Myocyte (in vitro differentiated cells): ENCODE results near the gene SDK1. TPM values are rescaled to one million over a fixed set of nuclear protein-coding genes. Genes with fewer than 3 reads are reported as not detected.
"Not testable (repeated sequence)": the region's sequence is repeated elsewhere in the genome, so short reads cannot be mapped to it uniquely, and the experiment has no call there.

Experiments
- DNase-seq: peaks from one replicate; pipeline ENCODE4 v3.0.0-alpha.2; 2012; ENCODE audit warnings: low read depth
- total RNA-seq: library from RNA; depleted of rRNA; stranded (reverse); fragments of >200 nt; gene quantifications from 2 replicates; pipeline ENCODE4 v1.2.3, GENCODE V29; 2014

The SDK1 gene
- total RNA-seq, 1 donor from 2014 or later: 2.8 TPM

DNA sequence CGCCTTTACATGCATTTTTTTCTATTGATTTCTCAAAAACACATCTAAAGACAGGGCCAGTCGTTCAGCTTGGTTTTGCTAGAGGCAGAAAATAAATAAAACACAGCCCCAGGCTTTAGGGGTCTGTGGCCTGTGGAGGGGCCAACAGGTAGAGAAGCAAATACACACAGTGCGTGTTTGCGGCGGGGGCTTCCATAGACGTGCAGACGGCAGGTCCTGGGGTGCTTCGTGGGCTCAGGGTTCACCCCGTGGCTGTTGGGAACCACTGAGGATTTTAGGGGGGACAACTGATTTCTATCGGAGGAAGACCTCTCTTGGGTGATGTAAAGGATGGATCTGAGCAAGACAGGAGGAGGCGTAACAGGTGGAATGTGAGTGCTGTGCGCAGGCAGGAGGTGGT, 935.3 kb downstream of the SDK1 start:
- no peak for DNase-seq

DNA sequence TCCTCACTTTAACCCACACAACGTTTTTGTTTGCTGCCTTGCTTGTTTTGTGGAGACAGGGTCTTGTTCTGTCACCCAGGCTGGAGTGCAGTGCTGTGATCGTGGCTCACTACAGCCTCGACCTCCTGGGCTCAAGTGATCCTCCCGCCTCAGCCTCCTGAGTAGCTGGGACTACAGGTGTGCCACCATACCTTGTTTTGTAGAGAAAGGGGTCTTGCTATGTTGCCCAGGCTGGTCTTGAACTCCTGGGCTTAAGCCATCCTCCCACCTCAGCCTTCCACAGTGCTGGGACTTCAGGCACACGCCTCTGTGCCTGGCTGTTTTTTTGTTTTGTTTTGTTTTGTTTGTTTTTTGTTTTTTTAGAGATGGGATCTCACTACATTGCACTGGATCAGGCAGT, 935.8 kb downstream of the SDK1 start:
- not testable (repeated sequence) for DNase-seq

DNA sequence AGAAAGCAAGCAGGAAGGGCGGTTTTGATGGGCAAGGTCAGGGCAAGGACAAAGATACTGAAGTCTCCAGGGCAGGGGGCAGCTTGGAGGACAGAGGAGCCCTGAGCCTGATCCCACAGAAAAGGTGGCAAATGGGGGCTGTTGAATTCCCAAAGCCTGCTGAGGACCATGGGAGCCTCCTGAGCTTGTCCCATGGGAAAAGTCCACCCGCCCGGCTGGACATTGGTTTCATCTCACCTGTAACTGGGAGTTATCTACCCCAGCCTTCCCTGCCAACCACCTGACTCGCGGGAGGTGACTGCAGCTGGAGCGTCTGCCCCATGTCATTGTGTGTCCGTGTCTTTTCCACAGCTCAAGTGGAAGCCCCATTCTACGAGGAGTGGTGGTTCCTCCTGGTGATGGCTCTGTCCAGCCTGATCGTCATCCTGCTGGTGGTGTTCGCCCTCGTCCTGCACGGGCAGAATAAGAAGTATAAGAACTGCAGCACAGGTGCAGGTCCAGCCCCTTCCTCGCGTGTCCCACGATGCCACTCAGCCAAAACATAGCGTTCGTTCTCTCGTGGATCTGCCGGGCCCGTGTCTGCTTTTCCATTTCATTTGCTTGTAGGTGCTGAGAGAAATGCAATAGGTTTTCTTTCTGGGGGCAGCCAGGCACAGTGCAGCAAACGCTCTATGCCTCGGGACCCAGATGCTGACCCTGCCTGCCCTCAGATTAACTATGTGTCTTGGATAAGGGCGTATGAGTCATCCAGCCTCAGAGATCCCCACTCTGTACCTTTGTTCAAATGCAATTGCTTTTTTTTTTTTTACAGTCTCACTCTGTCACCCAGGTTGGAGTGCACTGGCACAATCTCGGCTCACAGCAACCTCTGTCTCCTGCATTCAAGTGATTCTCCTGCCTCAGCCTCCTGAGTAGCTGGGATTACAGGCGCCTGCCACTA, 936.5 kb downstream of the SDK1 start:
- no peak for DNase-seq

DNA sequence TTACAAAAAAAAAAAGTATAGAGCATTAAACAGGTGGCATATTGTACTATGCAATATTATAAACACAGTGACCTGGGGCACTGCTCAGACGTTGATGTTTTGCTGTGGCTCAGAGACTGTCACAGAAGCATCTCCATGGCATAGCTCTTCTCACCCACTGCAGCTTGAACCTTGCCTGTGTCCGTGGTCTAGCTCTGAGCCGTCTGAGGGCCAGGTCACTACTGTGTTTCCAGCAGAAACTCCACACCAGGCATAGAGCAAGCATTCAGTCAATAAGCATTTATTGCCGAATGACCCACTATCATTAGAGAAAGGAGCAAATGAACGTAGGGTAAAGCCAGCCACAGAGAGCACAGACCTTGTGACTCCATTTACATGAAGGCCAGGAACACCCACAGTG, 937.8 kb downstream of the SDK1 start:
- no peak for DNase-seq

DNA sequence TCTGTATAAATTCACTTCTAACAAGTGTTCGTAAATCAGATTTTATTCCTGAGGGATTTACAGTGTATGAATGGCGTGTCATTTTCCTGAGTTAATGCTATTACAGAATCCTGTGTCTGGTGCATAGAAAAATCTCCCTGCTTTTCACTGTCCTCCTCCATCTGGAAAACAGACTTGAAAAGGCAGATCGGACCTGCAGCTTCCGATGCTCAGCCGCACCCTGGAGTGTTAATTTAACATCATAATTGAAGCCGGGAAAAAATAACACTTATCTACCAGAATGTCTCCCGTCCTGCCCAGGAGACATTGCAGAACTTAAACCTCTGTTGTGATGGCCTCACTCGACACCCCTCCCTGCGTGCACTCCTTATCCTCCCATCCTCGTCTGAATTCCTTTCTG, 939.0 kb downstream of the SDK1 start:
- no peak for DNase-seq

DNA sequence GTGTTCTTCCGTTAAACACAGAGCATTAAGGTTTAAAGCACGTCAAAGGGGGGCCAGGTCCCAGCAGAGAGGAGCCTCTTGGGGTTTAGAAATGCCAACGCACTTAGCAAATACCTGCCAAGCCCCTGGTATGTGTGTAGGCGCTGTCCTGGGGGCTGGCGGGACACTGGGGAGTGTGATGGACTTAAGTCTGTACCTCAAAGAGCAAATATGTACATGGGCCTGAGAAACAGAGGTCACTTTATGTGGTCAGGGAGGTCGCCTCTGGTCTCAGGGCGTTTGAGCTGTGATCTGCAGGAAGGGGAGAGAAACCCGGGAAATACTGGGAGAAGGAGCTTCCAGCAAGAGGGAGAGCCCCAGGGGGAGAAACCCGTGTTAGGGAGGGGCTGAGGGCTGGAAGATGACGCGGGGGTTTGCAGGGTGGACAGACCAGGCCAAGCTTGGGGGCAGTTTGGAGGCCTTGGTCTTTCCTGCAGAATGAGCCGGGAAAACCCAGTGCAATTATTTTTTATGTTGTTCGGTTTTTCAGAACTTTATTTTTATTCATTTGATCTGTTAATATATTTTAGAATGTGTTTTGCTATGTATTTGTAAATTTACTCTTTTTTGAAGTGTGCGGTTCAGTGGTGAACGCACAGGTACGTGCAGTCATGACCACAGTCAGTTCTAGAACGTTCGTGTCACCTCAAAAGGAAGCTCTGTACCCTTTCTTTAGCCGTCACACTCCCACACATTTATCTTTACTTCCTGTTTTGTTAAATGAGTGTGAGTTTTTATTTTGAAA, 939.7 kb downstream of the SDK1 start:
- DNase-seq: no peak

DNA sequence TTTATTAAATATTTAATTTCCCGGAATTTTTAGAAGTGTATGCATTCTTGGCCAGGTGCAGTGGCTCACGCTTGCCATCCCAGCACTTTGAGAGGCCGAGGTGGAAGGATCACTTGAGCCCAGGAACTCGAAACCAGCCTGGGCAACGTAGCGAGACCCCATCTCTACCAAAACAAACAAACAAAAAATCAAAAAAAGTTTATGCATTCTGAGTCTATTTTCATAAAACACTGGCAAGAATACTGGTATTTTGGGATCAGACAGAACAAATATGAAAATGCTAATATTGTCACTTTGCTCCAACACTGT, 940.2 kb downstream of the SDK1 start:
- no peak for DNase-seq

DNA sequence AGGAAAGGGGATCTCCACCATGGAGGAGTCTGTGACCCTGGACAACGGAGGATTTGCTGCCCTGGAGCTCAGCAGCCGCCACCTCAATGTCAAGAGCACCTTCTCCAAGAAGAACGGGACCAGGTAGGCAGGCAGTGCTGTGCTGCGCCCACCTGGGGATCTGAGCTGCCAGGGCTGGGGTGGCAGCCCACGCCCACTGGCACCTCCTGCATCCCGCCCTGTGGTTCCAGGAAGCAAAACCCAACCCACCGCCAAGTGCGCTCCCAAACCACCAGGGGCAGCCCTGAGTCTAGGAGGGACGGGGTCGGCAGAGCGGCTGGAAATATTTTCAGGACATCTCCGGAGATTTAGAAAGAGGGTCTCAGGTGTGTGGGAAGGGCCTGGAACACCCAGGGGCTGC, 940.7 kb downstream of the SDK1 start:
- DNase-seq: no peak

DNA sequence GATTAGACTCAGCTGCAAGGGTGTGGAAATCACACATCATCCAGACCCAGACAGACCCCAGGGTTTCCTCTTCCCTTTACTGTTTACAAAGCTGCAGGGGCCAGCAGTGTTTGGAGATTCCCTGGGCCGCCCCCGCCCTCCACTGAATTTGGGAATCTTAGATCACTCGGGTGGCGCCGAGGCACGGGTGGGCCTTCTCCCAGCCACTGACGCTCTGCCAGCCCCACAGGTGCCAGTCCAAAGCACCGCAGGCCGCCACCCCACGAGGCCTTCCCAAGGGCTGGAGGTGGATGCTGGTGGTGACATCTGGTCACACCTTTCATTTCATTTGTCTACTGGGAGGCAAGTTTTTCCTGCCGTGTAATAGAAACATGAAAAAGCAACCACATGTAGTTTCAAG, 941.7 kb downstream of the SDK1 start:
- DNase-seq: no peak

DNA sequence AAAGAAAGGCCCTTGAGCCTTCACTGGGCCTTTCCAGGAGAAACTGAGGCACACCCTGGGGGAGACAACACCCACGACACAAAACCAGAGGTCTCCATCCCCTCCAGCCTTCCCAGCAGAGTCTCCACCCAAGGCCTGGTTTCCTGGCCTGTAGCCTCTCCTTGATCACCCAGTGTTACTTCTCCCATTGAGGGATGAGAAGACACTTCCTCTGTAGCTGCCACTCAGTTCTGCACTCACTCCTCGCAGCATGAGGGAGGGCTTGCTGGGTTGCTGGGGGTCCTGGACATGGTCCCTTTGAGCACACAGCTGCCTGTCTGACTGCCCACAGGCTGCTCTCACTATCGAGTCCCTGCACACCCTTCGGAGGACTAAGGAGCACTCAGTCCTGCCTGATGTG, 943.0 kb downstream of the SDK1 start:
- DNase-seq: no peak

DNA sequence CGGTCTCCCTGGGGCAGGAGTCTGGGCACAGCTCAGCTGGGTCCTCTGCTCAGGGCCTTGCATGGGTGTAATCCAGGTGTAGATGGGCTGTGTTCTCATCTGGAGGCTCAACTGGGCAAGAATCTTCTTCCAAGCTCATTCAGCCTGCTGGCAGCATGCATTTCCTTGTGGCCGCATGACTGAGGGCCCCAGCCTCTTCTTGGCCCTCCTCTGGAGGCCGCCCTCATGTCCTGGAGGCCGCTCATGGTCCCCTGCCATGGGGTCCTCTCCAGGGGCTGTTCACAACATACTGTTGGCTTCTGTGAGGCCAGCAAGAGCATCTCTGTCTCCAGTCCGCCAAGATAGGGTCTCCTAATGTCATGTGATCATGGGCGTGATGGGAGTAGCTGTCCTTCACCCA, 943.6 kb downstream of the SDK1 start:
- DNase-seq: no peak

DNA sequence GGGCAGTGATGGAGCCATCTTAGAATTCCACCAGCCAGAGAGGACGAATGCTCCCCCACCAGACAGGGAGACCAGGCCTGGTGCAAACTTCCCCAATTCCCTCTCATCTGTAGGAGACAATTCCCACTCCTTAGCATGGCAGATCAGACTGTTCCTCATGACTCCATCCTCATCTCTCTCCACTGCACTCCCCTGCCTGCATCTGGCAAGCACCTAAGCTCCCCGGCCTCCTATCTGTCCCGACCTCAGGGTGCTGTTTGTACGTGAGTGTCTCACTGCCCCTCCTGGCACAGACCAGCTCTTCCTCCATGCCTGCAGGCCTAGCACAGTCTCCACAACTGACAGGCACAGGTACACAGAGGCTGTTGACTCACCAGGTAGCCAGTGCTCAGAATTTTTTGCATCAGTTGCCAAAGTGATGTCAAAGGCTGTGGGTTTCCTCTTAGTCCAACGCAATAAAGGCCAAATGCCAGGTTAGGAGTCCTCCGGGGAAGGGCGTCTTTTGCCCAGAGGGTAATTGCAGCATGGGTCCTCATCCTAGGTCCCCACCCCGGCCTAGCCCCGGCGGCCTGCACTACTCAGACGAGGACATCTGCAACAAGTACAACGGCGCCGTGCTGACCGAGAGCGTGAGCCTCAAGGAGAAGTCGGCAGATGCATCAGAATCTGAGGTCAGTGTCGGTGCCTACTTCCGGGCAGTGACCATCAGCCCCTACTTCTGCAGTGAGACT, 944.2 kb downstream of the SDK1 start:
- DNase-seq: no peak

DNA sequence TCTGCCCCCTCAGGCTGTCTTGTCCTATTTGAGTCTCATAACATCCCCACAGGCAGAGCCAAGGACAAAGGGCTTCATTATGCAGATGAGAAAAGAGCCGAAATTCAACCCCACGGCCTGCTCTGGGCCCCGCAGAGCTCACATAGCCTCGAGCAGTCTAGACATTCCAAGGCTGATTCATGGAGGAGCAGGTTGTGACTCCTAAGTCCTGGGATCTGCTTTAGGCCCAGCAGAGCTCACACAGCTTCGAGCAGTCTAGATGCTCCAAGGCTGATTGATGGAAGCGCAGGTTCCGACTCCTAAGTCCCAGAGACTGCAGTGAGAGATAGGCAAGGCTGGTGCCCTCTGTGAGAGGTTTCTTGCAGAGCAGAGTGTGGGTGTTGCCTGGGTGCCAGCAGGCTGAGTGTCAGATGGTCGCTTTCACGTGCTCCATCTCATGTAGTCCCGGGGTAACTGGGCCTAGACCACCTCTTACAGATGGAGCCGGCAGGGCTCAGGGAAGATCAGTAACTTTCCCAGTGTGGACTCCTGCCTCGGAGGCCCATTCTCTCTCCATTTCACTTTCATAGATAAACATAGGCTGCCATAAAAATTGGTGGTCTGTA, 944.9 kb downstream of the SDK1 start:
- DNase-seq: no peak

DNA sequence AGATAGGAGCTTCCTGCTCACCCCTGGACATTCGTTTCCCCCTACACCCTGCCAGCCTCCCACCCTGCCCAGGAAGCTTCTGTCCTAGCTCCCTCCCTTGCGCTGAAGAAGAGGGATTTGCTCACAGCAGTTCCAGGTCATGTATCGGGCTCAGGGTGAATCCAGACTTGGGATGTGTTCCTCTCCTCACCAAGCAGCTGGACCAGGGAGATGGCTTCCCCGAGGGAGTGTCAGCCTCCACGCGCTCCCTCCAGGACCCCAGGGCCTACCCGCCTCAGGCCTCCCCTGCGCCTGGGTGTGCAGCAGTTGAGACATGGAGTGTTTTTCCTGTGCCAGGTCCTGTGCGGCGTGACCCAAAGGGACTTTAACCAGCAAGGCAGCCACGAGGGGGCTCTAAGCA, 945.5 kb downstream of the SDK1 start:
- DNase-seq: no peak

DNA sequence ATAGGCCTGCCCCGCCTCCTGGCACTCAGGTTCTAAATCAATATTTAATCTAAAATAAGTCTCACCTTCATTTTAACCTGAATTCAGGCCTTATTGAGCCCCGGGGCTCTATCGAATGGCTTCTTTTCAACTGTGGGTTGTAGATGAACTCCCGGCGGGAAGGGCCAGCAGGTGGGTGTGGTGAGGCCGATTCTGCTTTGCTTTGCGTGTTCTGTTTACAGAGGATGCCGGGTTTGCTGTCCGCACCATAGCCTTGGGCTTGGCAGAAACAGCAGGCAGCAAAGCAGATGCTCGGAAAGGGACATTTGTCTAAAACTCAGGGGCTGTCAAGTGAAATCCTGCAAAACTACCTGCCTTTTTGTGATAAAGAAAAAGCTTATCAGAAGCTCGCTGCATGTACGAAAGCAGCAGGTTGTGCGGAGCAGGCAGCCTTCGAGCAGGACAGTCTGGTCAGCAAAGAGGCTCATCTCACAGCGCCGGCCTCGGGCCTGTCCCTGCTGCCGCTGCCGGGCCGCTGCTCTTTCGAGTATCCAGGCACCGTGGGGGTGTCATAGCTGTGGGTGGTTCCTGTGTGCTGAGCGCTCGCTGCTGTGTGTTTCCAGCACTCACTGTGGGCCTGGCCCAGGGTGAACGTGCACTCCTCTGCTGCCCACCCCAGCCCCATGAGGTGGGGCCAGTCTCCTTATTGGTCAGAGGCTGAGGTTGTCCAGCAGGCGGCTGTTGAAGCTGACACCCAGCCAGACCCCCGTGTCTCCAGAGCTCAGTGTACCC, 946.2 kb downstream of the SDK1 start:
- DNase-seq: no peak

DNA sequence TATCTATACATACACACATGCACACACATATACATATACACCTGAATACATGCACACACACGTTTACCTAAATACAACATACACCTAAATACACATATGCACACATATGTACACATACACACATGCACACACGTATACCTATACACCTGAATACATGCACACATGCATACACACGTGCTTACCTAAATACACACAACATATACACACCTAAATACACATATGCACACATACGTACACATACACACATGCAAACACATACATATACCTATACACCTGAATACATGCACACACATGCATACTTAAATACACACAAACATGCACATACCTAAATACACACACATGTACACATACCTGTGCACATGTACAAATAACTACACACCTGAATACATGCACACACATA, 947.2 kb downstream of the SDK1 start:
- no peak for DNase-seq

DNA sequence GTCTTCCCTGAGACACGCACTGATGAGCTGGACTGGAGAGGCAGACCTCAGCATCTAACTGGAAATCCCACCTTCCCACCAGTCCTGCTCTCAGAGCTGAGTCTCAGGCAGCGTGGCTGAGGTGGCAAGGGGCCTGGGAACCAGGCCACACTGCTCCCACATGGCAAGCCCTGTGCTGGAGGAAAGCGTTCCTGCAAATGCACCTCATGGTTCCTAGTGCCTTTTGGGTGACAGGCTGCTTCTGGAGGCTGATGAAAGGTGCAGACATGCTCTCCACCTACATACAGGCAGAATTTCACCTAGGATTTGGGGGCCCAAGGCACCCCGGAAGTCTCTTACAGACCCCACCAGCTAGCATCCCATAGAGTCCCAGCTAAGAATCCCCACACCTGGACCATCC, 948.2 kb downstream of the SDK1 start:
- DNase-seq: no peak

DNA sequence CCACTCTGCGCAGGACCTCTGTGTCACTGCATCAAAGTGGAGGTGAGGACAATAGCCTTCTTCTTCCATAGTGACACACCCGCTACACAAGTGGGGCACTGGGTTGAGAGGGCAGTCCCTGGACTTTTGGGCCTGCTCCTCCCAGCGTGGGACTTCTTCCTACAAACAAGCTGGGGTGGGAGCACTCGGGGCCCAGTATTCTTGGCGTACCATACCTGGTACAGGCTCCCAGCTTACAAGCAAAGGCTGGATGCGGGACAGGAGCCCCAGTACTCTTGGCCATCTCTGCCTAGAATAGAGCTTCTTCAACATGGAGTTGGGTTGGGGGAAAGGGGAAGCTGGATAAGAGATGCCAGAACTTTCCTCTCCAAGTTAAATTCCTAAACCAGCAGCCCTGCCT, 954.3 kb downstream of the SDK1 start:
- DNase-seq: no peak

DNA sequence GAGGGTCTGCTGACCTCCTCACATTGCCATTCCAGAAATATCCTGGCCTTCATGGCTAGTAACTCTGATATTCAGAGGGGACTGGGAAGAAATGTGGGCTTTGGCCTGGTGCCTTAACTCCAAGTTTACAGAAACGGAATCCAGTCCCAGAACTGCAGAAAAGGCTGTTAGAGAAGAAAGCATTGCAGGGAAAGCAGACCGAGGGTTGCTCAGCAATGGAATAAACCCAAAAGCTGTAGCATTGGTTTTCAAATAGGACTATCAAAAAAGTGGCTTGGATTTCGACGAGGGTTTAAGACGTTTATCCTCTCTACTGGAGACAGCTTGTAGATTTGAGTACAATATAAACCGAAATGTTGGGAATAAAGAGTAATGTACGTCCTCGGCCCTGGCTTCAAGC, 955.2 kb downstream of the SDK1 start:
- DNase-seq: no peak

DNA sequence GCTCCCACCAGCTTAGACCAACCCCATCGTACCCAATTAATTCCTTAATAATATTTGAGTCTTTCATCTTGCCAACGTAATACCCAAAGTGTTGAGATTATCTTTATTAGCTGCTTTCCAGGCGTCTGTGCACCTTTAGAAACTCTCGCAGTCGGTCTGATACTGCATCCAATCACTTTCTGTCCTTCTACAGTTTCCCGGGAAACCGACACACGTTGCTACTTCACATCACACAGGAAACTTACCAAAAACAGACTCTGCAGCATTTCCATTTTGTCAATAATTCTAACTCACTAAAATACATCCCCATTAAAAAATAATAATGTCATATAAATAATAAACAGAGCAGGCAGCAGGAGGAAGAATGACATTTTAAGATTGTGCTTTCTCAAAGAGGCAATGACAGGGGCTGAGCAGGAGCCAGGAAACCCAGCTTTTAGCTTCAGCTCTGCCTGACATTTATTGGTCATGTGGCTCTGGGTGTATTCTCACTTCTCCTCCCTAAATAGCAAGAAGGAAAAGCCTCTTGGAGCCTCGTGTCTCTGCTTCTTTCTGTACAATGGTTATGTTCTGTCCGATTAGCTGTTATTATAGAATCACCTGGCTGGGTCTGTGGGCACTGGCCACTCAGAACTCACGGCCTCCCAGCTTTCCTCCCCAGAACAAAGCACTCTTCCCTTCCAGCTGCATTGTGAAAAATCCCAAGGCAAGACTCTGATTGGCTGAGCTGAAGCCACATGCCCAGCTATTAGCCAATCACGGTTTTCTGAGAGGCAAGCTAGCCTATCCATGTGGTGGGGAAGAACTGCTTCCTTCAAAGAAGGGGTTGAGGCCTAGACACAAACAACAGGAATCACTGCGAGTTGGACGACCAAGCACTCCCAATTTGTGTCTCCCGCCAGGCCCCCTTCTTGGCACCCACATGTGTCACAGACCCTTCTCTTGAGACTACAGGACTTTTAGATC, 956.4 kb downstream of the SDK1 start:
- no peak for DNase-seq
